G401.6 (cell line): ENCODE measurements around the gene OR51B2.
"Not testable (repeated sequence)": the region's sequence is repeated elsewhere in the genome, so short reads cannot be mapped to it uniquely, and the experiment has no call there.

Experiments used
- FAIRE-seq: peaks from 2 replicates; lab custom pipeline; 2012; peaks lifted over from hg19 to GRCh38; lab: Jason Lieb, UNC

Gene OR51B2

DNA sequence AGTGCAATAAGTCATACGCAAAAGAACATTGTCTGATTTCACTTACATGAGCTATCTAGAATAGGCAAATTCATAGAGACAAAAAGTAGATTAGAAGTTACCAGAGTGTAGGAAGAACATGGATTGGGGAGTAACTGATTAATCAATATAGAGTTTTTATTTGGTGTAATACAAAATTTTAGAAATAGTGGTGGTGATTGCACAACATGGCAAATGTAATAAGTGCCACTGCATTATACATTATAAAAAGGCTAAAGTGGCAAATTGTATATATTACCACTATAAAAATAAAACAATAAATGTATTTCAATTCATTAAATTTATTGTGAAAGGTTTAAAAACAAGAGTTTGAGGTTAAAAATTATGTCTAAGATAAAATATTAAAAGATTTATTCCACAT, 13.7 kb downstream of the OR51B2 start:
- no peak for FAIRE-seq

- no peak for FAIRE-seq
Observed at GRCh38 chr11:5307256-5308019, 16.7 kb downstream of the OR51B2 start.

DNA sequence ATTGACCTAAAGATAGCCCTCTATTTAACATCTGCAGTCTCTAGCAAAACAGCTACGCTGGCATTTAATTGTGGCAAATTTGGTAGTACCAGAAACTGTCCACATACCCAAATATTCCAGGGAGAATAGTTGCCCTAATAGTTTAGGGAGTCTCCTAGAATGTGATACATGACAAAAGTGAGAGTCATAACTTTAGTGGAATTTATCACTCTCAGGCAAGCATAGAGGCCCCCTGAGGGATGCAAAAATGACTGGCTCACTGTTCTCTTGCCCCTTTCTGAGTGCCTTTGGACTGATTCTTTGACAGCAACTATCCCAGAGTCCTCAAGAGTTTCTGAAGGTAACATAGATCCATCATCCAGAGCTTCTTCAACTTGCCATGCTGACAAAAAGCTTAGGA, 20.1 kb downstream of the OR51B2 start:
- no peak for FAIRE-seq

DNA sequence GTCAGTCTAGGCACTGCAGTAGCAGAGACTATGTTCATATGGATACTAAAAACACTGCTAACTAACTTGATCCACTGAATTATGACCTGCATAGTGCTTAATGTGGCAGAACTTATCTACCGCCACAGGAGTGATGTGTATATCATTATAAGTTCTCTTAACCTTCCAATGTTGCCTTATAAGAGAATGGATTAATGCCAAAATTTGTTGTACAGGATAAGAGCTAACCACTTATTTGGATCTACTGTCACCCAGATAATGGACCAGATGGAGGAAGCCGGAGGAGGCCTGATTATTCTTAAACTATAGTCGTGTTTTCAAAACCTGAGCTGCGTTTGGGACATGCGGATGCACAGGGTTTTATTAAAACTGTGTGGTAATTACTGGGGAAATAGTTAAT, 20.5 kb downstream of the OR51B2 start:
- FAIRE-seq = no peak

DNA sequence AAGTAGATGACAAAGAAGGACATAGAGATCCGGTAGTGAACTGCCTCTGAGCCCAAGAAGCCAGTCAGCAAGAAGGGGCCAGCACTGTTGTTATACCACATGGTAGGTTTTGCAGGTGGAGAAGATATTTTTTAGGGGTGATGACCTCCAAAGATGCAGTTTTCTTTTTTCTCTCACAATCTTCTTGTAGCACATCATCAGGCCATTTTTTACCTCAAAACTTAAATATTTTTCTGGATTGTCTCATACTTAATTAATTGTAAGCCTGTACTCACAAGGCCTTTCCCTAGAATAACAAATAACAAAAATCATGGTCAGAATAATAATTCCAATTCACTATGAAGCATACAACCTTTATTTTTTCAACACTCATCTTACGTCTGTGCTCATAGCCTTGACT, 22.3 kb downstream of the OR51B2 start, which contains the start of gene OR51B4:
TSS of gene OR51B4 (minus strand) at position 101 of the 400 bp plus-strand sequence. CDS start at position 101, 0 bp downstream.
- FAIRE-seq = no peak

DNA sequence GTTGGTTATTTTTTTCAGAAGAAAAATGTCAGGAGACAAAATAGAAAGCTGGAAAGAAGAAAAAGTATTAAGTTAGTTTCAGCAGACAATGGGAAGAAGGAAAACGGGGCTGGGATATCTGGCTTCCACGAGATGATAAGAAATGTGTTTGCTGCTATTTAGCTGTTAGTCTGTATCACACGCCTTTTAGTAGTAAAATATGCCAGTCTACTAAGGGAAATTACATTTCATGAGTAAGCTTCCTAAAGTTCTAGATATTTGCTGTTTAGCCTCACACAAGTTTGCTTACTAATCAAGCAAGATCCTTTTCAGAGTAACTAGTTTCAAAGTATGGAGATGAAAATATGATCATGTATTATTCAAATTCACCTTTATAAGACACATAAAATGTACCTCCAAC, 23.8 kb downstream of the OR51B2 start:
- FAIRE-seq = no peak

DNA sequence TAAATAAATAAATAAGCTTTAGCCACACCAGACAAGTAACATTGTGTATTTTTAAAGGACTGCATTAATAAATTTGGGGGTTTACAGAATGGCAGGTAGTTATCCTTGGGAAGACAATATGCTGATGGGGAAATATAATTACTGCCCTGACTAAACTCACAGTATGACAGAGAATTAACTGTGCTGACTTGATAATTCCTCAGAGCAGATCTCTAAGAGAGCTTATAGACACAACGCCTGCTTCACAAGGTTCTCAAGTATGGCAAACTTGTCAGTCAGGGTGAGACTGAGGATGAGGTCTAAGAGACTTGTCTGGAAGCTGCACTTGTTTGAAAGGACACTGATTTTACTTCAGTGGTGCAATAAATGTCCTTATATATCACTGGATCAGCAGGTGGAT, 25.6 kb downstream of the OR51B2 start:
- no peak for FAIRE-seq

- FAIRE-seq = no peak
Observed at GRCh38 chr11:5297721-5298323, 26.3 kb downstream of the OR51B2 start.

GRCh38 chr11:5294342-5294995, 29.6 kb downstream of the OR51B2 start:
- FAIRE-seq = not testable (repeated sequence)

DNA sequence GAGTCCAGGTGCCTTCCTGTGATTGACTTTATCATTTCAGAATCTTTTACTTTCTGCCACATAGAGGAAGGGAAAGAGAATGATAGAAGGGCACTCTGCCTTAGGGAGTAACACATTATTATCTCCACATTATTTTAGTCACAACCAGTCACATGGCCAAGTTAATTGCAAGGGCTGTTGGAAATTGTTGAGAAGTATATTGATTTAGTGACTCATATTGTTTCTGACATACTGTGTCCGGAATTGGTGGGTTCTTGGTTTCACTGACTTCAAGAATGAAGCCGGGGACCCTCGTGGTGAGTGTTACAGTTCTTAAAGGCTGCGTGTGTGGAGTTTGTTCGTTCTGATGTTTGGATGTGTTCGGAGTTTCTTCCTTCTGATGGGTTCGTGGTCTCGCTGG, 31.1 kb downstream of the OR51B2 start:
- FAIRE-seq = no peak

DNA sequence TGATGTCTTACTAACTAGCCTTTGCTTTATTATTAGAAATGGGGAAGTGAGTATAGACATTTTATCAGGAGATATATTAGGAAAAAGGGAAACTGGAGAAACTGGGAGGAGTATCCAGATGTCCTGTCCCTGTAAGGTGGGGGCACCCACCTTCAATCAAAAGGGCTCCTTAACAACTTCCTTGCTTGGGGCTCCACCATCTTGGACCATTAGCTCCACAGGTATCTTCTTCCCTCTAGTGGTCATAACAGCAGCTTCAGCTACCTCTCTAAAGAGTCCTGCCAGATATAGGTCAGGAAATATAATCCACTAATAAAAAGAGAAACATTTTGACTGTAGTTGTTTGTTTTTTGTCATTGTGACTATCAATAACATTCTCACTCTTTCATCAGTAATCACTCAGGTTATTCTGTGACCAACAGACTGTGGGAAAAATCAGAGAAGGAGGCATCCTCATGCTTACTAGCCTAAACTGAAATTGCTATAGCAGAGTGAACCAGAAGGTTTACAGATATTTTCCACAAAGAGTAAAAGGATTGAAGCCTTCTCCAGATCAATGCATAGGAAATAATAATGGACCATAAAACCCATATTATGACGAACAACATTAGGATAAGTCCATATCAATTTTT, 32.8 kb downstream of the OR51B2 start:
- FAIRE-seq = no peak

- FAIRE-seq = no peak
Observed at GRCh38 chr11:5290106-5290505, 34.0 kb downstream of the OR51B2 start.

GRCh38 chr11:5289696-5290095, 34.4 kb downstream of the OR51B2 start:
- no peak for FAIRE-seq

- no peak for FAIRE-seq
Observed at GRCh38 chr11:5288906-5289550, 35.1 kb downstream of the OR51B2 start.

DNA sequence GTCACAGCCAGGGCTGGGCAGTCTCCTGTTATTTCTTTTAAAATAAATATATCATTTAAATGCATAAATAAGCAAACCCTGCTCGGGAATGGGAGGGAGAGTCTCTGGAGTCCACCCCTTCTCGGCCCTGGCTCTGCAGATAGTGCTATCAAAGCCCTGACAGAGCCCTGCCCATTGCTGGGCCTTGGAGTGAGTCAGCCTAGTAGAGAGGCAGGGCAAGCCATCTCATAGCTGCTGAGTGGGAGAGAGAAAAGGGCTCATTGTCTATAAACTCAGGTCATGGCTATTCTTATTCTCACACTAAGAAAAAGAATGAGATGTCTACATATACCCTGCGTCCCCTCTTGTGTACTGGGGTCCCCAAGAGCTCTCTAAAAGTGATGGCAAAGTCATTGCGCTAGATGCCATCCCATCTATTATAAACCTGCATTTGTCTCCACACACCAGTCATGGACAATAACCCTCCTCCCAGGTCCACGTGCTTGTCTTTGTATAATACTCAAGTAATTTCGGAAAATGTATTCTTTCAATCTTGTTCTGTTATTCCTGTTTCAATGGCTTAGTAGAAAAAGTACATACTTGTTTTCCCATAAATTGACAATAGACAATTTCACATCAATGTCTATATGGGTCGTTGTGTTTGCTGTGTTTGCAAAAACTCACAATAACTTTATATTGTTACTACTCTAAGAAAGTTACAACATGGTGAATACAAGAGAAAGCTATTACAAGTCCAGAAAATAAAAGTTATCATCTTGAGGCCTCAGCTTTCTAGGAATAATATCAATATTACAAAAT, 35.8 kb downstream of the OR51B2 start:
- FAIRE-seq = no peak

- no peak for FAIRE-seq
Observed at GRCh38 chr11:5286901-5287300, 37.2 kb downstream of the OR51B2 start.

- FAIRE-seq = no peak
Observed at GRCh38 chr11:5286351-5286750, 37.7 kb downstream of the OR51B2 start.

GRCh38 chr11:5285703-5286340, 38.3 kb downstream of the OR51B2 start:
- no peak for FAIRE-seq

DNA sequence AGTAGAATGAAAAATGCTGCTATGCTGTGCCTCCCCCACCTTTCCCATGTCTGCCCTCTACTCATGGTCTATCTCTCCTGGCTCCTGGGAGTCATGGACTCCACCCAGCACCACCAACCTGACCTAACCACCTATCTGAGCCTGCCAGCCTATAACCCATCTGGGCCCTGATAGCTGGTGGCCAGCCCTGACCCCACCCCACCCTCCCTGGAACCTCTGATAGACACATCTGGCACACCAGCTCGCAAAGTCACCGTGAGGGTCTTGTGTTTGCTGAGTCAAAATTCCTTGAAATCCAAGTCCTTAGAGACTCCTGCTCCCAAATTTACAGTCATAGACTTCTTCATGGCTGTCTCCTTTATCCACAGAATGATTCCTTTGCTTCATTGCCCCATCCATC, 39.5 kb downstream of the OR51B2 start:
- no peak for FAIRE-seq

DNA sequence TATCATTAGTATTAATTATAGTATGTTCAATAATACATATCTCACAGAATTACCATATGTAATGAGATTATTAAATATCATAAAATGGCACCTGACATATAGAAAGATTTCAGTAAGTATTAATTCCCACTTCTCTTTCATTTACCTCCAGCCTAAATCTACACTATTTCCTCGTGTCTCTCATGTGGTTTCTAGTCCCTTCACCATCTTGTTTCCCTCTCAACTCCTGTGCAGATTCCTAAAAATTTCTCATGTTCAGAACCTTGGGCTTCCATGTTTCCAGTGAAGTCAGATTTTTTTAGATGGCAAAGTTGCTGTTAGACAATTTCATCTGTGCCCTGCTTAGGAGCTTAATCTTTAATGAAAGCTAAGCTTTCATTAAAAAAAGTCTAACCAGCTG, 40.2 kb downstream of the OR51B2 start:
- FAIRE-seq = no peak

DNA sequence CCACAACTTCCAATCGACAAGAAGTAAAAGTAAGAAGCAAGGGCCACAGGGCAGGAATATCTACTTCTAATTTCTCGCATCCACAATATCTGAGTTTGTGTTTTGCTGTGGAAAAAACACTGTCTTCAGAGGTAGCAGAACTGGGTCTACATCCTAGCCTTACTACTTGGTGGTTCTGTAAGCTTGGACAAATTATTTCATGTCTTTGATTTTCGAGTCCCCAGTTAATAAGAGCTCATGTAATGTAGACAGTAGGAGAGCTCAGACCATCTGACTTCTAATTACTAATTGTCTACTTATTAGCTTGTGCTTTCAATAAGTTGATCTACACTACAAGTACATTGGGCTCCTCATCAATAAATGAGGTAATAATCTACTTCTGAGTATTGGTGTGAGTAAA, 41.0 kb downstream of the OR51B2 start:
- no peak for FAIRE-seq
